Transverse colon (tissue), 3 donors: ENCODE results near the gene IAH1.

Experiments
- EP300 ChIP-seq: sonication (generic); formaldehyde crosslinking; IDR thresholded peaks from one replicate; pipeline ENCODE4 v1.6.1; 2017; ENCODE audit warnings: antibody characterized with exemption, low read depth
- POLR2A ChIP-seq: fragments of 450-650 bp; IDR thresholded peaks from one replicate; pipeline ENCODE4 v1.6.1; 2016; ENCODE audit warnings: antibody characterized with exemption, mild to moderate bottlenecking, moderate library complexity
- TF ChIP-seq, protein P1 (sequence below), 5 experiments: fragments of 200-600 bp in 3 of 5; fragments of 450-650 bp in 2 of 5; sonication (generic) in 3 of 5; IDR thresholded peaks; 1 replicate in 2 of 5; 2 replicates in 3 of 5; pipeline ENCODE4 v1.5.1; 2016 to 2017; ENCODE audit warnings: antibody characterized with exemption in 5 of 5, inconsistent platforms in 3 of 5, mild to moderate bottlenecking in 2 of 5, moderate library complexity in 1 of 5

- TF ChIP-seq, protein P1, sequence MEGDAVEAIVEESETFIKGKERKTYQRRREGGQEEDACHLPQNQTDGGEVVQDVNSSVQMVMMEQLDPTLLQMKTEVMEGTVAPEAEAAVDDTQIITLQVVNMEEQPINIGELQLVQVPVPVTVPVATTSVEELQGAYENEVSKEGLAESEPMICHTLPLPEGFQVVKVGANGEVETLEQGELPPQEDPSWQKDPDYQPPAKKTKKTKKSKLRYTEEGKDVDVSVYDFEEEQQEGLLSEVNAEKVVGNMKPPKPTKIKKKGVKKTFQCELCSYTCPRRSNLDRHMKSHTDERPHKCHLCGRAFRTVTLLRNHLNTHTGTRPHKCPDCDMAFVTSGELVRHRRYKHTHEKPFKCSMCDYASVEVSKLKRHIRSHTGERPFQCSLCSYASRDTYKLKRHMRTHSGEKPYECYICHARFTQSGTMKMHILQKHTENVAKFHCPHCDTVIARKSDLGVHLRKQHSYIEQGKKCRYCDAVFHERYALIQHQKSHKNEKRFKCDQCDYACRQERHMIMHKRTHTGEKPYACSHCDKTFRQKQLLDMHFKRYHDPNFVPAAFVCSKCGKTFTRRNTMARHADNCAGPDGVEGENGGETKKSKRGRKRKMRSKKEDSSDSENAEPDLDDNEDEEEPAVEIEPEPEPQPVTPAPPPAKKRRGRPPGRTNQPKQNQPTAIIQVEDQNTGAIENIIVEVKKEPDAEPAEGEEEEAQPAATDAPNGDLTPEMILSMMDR (IDR thresholded peaks at IDR 0.05) = no peak
- TF ChIP-seq EP300 (no peak), POLR2A (no peak)
These were observed 62.2 kb downstream of the IAH1 start for GRCh38 chr2:9536504-9536903.
